Inflammatory macrophage (primary cell): Measurements from ENCODE around the gene ADAM8.
"Not testable (repeated sequence)": the region's sequence is repeated elsewhere in the genome, so short reads cannot be mapped to it uniquely, and the experiment has no call there.

Source experiments
- DNase-seq, 2 donors: peaks; one replicate each; pipeline ENCODE4 v3.0.0-alpha.2; 2020 to 2022

ADAM8 gene

GRCh38 chr10:133266056-133266795 lies 10.4 kb downstream of the ADAM8 start:
- DNase-seq = no peak

DNA sequence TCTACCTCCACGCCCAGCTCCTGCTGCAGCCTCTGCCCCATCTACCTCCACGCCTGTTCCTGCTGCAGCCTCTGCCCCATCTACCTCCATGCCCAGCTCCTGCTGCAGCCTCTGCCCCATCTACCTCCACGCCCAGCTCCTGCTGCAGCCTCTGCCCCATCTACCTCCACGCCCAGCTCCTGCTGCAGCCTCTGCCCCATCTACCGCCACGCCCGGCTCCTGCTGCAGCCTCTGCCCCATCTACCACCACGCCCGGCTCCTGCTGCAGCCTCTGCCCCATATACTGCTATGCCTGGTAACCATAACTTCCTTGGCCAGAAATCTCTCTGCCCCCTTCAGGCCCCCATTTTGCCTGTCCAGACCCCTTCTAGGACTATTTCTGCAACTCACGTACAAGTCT lies 11.6 kb downstream of the ADAM8 start:
- not testable (repeated sequence) for DNase-seq

- peak; percentile 56 to 71 for DNase-seq
Observed at GRCh38 chr10:133264461-133264860, 12.2 kb downstream of the ADAM8 start.

DNA sequence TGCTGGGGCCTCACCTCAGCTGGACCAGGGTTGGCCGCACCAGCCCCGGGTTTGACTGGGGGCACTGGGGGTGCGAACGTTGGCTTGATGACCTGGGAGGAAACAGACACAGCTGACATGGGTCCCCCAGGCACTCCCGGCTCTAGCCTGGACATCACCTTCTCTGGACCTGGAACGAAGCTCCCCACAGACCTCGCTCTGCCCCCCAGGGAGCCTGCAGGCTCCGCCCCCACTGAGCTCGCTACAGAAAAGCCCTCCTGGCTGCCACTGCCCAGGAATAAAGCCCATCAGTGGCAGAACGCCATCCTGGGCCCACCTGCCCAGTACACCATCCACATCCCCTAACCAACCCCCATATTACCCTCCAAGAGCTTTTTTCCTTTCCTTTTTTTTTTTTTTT lies 13.0 kb downstream of the ADAM8 start:
- DNase-seq = no peak

DNA sequence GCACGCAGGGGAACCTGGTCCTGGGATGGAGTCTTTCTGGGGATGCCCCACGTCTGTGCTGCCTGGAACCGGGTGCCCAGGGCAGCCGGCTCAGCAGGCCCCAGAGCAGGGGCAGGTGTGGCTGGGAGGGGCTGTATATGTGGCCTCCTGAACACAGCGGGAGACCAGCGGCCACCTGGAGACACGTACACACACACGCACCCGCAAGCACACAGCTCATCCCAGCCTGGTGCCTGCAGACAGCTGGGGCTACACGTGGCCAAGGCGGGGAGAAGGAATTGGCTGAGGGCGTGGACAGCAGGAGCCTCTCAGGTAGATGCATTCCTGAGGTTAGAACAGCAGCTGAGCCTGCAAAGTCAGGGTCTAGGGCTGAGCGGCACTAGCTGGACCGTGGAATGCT lies 14.0 kb downstream of the ADAM8 start:
- DNase-seq = no peak

GRCh38 chr10:133261726-133262325 lies 14.8 kb downstream of the ADAM8 start:
- DNase-seq = peak; percentile 69 to 83

GRCh38 chr10:133260895-133261725 lies 15.6 kb downstream of the ADAM8 start:
- peak; percentile 62 to 76 for DNase-seq

- no peak for DNase-seq
Observed at GRCh38 chr10:133259602-133259989, 17.1 kb downstream of the ADAM8 start.

- peak; percentile 98 for DNase-seq
Observed at GRCh38 chr10:133258818-133259601, 17.7 kb downstream of the ADAM8 start.

GRCh38 chr10:133258066-133258817 lies 18.4 kb downstream of the ADAM8 start:
- DNase-seq = peak; percentile 41 to 44

DNA sequence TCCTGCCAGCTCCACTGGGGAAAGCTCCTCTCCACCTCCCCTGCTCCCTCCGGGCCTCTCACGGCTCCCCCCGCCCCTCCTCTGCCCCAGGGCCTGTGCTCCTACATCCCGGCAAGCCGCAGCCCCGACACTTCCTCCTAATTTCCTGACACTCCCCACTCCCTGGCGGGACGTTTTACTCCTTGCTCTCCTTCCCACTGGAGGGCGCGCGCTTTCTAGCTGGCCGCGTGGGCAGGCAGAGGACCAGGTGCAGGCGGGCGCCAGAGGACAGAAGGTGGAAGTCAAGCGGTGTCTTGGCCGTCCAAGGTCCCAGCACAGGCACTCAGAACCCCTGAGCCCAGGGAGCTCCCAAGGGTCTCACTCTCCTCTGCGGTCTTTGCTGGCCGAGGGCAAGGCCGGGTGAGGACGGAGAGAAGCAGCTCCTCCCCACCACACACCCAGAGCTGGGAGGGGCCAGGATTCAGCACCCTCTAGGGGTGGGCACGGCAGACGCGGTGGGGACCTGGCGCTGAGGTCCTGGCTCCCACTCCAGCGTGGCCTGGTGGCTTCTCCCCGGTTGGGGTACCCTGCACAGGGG lies 19.1 kb downstream of the ADAM8 start:
- peak; percentile 50 to 71 for DNase-seq

- DNase-seq = no peak
Observed at GRCh38 chr10:133255323-133255722, 21.3 kb downstream of the ADAM8 start.

DNA sequence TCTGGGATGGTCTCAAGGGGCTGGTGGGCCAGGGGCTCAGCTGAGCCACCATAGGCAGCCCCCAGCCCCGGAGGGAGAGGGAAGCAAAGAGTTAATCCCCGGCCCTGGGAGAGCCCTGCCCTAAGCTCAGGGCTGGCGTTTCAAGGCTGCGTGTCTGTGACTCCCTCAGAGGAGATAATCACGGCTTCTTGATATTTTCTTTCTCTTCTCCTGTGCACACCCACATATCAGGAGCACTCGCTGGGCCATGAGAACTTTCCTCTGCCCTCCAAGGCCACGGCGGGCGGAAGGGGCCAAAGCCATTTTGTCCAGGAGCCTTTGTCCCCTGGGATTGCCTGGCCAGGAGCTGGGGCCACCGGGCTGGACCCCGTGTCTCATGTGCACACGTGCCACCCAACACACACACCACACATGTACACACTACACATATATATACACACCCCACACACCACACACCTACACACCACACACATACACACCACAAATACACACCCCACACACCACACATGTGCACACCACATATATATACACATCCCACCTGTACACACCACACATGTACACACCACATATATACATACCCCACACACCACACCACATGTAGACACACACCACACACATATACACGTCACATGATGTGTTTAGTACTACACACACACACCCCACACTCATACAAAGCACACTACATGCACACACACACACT lies 22.1 kb downstream of the ADAM8 start:
- no peak for DNase-seq

GRCh38 chr10:133253361-133253955 lies 23.2 kb downstream of the ADAM8 start:
- peak; percentile 37 to 51 for DNase-seq

- DNase-seq = no peak
Observed at GRCh38 chr10:133252223-133252552, 24.5 kb downstream of the ADAM8 start.

DNA sequence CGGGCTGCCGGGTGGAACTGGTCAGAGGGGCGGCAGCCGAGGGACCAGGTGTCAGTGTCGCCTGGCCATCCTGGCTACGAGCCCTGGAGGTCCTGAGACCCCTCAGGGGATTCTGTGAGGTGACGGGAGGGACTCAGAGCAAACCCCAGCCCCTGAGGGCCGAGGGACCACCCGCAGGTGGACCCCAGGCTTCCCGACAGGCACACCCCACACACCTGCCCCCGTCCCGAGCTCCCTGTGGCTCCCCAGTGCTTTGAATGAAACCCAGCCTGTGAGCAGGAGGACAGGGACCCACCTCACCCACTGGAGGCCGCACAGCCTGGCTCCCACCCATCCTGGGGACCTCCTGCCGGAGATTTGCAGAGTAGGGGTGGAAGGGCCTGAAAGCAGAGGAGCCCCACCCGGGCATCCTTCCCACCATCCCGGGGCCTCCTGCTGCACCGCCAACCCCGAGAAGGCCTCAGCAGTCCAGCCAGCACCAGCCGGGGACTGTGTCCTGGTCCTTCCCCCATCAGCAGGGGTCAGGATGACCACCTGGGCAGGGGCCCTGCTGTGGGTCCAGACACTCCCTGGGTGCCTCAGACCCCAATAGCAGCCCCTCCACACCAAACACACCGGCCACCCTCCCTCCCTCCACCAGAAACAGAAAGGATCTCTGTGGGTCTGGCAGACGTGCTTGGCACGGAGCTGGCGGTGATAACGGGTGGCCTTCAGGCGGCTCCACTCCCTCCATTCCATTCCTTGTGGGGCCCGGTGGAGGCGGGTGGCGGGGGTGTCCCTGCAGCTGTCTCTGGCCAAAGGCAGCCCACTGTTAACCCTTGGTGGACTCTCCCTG lies 25.1 kb downstream of the ADAM8 start:
- no peak for DNase-seq

DNA sequence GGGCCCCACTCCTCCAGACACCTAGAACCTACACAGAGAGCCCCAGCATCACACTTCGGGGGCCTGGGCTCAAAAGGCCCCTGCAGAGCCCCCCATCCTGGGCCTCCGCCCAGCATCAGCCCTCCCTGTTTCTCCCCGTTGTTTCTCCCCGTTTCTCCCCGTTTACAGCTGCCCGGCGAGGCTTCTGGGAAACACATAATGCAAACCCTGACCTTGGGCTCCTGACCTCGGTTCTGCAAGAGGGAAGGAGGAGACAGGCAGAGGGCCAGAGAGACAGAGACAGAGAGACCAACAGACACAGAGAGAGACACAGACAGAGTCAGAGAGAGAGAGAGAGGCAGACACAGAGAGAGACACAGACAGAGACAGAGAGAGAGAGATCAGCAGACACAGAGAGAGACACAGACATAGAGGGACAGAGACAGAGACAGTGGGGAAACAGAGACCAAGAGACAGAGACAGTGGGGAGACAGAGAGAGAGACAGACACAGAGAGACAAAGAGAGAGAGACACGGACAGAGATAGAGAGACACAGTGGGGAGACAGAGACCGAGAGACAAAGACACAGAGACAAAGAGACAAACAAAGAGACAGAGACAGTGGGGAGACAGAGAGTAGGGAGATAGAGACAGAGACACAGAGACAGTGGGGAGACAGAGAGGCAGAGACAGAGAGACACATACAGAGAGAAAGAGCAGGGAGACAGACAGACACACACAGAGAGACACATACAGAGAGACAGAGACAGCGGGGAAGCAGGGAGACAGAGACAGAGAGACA lies 26.5 kb downstream of the ADAM8 start:
- DNase-seq = no peak

GRCh38 chr10:133249094-133249780 lies 27.4 kb downstream of the ADAM8 start:
- no peak for DNase-seq
